ENCODE results near the gene SSPN.

DNA sequence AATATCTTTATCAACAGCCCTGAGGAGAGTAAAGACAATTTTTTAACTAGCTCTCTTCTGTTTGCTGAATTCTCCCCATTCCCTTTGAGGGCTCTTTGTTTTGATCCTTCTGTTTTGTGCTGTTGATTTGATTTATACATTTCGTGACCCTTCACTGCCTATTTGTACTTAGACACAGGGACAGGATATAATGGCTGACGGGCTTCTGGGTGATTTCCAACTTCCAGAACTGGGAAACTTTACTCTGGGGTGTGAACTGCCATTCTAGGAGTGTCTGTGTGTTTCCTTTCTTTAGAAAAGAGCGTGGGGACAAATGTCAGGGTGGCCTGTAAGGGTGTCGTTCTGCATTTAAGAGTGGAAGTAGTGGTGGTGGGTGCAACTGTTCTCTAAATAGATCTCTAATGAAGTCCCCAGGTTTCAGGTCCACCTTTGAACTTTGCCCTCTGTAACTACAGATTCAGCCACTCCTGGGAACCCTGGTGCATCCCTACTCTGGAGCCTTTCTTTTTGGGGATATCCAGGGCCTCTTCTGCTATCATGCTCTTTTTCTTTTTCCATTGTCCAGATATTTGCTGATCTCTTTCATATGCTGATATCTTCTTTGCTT lies 22.3 kb upstream of the SSPN start:
- no peak for TF ChIP-seq NFIC (IDR thresholded peaks at IDR 0.05)
- TF ChIP-seq FOXM1 (IDR thresholded peaks at IDR 0.05; ENCODE audit: borderline replicate concordance, low read depth), result no peak
- no peak for TF ChIP-seq EP300 (IDR thresholded peaks at IDR 0.05; ENCODE audit: borderline replicate concordance)
- no peak for TF ChIP-seq CEBPB (IDR thresholded peaks at IDR 0.05)
- no peak for TF ChIP-seq REST (IDR thresholded peaks at IDR 0.05; ENCODE audit: low read depth)
- no peak for TF ChIP-seq TAF1 (IDR thresholded peaks at IDR 0.05; ENCODE audit: low read depth)
- TF ChIP-seq, protein P1, sequence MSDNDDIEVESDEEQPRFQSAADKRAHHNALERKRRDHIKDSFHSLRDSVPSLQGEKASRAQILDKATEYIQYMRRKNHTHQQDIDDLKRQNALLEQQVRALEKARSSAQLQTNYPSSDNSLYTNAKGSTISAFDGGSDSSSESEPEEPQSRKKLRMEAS (IDR thresholded peaks at IDR 0.05), result no peak
- no peak for TF ChIP-seq EGR1 (IDR thresholded peaks at IDR 0.05)
- no peak for TF ChIP-seq RAD21 (IDR thresholded peaks at IDR 0.05; ENCODE audit: low read depth)
- TF ChIP-seq CREB1 (IDR thresholded peaks at IDR 0.05; ENCODE audit: low read depth), result no peak
- no peak for TF ChIP-seq USF1 (IDR thresholded peaks at IDR 0.05)
- TF ChIP-seq TEAD4 (IDR thresholded peaks at IDR 0.05), result no peak

Measured in Ishikawa (cell line).